ENCODE measurements around the gene SERPINA12. TPM values are rescaled to one million over a fixed set of nuclear protein-coding genes. Genes with fewer than 3 reads are reported as not detected.
A peak's percentile ranks its signal among the peaks of the same experiment; 100 is the strongest.

SERPINA12 gene
- total RNA-seq, 1 experiment from 2014 or later = not detected

- H3K36me3 ChIP-seq (ENCODE audit: insufficient read depth, low read length, poor library complexity, severe bottlenecking) = no peaks in the 10 kb centered on the region
- CTCF ChIA-PET = interaction anchor here (0.6 kb wide), 1 partner anchor 122 kb away, joined by 5 read pairs; no protein-coding TSS in a partner anchor
- no peak for TF ChIP-seq EZH2 (IDR thresholded peaks at IDR 0.05; ENCODE audit: borderline replicate concordance, low read depth, low read length, poor library complexity, severe bottlenecking)
- TF ChIP-seq, protein P1, sequence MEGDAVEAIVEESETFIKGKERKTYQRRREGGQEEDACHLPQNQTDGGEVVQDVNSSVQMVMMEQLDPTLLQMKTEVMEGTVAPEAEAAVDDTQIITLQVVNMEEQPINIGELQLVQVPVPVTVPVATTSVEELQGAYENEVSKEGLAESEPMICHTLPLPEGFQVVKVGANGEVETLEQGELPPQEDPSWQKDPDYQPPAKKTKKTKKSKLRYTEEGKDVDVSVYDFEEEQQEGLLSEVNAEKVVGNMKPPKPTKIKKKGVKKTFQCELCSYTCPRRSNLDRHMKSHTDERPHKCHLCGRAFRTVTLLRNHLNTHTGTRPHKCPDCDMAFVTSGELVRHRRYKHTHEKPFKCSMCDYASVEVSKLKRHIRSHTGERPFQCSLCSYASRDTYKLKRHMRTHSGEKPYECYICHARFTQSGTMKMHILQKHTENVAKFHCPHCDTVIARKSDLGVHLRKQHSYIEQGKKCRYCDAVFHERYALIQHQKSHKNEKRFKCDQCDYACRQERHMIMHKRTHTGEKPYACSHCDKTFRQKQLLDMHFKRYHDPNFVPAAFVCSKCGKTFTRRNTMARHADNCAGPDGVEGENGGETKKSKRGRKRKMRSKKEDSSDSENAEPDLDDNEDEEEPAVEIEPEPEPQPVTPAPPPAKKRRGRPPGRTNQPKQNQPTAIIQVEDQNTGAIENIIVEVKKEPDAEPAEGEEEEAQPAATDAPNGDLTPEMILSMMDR (conservative IDR thresholded peaks at IDR 0.05; ENCODE audit: low read depth, low read length) = no peak
- H3K27me3 ChIP-seq (replicated peaks; ENCODE audit: insufficient read depth, low read depth, low read length, poor library complexity) = peaks cover 5% of the 10 kb centered on the region
- no TSS peak for BruUV-seq (replicated peaks)
- H3K4me3 ChIP-seq (ENCODE audit: low read depth, low read length, poor library complexity, severe bottlenecking) = no peak overlapping the region
- H3K4me1 ChIP-seq (ENCODE audit: insufficient read depth, low read length, poor library complexity, severe bottlenecking) = no peaks in the 10 kb centered on the region
- no peaks in the 10 kb centered on the region for H3K9me3 ChIP-seq (ENCODE audit: low read depth, low read length, poor library complexity, severe bottlenecking)
- DNase-seq (ENCODE audit: low spot score) = no peak
- POLR2A ChIA-PET (ENCODE audit: low non-redundant PET) = no interaction called here
- intact Hi-C loops (cut with micrococcal nuclease; ENCODE audit: unreplicated experiment) = no loop called here
- no peak overlapping the region for H3K27ac ChIP-seq (ENCODE audit: low read depth, low read length, poor library complexity, severe bottlenecking)
Measured at GRCh38 chr14:94555991-94556390, 46.7 kb upstream of the SERPINA12 start.

- TF ChIP-seq EZH2 (IDR thresholded peaks at IDR 0.05; ENCODE audit: borderline replicate concordance, low read depth, low read length, poor library complexity, severe bottlenecking) = no peak
- TF ChIP-seq, protein P1 (conservative IDR thresholded peaks at IDR 0.05; ENCODE audit: low read depth, low read length) = no peak
- Histone ChIP-seq H3K9me3 (ENCODE audit: low read depth, low read length, poor library complexity, severe bottlenecking) (no peaks in the 10 kb centered on the region), H3K4me3 (ENCODE audit: low read depth, low read length, poor library complexity, severe bottlenecking) (no peak overlapping the region), H3K27ac (ENCODE audit: low read depth, low read length, poor library complexity, severe bottlenecking) (no peak overlapping the region), H3K27me3 (replicated peaks; ENCODE audit: insufficient read depth, low read depth, low read length, poor library complexity) (peaks cover 5% of the 10 kb centered on the region), H3K36me3 (ENCODE audit: insufficient read depth, low read length, poor library complexity, severe bottlenecking) (no peaks in the 10 kb centered on the region), H3K4me1 (ENCODE audit: insufficient read depth, low read length, poor library complexity, severe bottlenecking) (no peaks in the 10 kb centered on the region)
- intact Hi-C loops (cut with micrococcal nuclease; ENCODE audit: unreplicated experiment) = no loop called here
- ChIA-PET POLR2A (ENCODE audit: low non-redundant PET) (no interaction called here), CTCF (interaction anchor here (0.6 kb wide), 1 partner anchor 300 kb away, joined by 3 read pairs; no protein-coding TSS in a partner anchor)
- BruUV-seq (replicated peaks) = no TSS peak
- DNase-seq (ENCODE audit: low spot score) = no peak
Measured at GRCh38 chr14:94550041-94550440, 40.8 kb upstream of the SERPINA12 start.

DNA sequence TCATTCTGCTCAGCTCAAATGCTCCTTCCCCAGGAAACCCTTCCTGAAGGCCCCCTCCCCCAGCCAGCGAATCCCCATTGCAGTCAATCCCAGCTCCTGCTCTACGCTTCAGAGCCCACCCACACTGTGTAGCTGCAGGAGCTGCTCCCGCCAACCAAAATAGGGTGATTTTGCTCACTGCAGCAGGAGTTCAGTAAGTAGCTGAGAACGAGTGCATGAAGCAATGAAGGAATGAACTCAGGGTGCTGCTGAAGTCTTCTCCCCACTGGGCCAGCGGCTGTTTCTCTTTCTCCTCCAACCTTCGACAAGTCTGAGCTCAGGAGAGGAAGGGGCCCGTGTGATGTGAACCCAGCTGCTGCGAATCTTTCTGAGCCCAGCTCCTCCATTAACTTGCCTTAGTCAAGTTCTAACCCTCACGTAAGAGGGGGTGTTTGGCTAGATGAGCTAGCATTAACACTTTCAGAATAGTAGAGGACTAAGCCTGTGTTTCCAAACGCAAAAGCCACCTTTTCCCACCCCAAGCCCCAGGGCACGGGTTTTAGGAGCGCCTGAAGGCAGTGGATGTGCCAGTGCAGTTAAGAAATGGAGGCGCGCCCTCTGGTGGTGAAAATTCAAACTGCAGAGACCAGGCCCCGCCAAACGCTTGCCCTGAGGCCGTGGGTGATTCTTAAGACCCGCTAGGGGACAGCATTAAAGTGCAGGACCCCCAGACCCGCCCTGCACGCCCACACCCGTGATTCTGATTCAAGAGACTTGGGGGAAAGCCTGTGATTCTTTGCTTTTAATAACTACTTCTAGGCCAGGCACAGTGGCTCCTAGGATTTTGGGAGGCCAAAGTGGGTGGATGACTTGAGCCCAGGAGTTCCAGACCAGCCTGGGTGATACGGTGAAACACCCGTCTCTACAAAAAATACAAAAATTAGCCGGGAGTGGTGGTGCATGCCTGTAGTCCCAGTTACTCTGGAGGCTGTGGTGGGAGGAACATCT lies 40.0 kb upstream of the SERPINA12 start:
- Histone ChIP-seq H3K27ac (ENCODE audit: low read depth, low read length, poor library complexity, severe bottlenecking) (no peak overlapping the region), H3K27me3 (replicated peaks; ENCODE audit: insufficient read depth, low read depth, low read length, poor library complexity) (peaks cover 5% of the 10 kb centered on the region), H3K9me3 (ENCODE audit: low read depth, low read length, poor library complexity, severe bottlenecking) (no peaks in the 10 kb centered on the region), H3K4me1 (ENCODE audit: insufficient read depth, low read length, poor library complexity, severe bottlenecking) (no peaks in the 10 kb centered on the region), H3K36me3 (ENCODE audit: insufficient read depth, low read length, poor library complexity, severe bottlenecking) (no peaks in the 10 kb centered on the region), H3K4me3 (ENCODE audit: low read depth, low read length, poor library complexity, severe bottlenecking) (no peak overlapping the region)
- POLR2A ChIA-PET (ENCODE audit: low non-redundant PET) = no interaction called here
- peak; percentile 72 for DNase-seq (ENCODE audit: low spot score)
- intact Hi-C loops (cut with micrococcal nuclease; ENCODE audit: unreplicated experiment) = loop anchor here (2.0 to 5.0 kb wide), 2 partner anchors 114 to 417 kb away; no protein-coding TSS in a partner anchor
- no TSS peak for BruUV-seq (replicated peaks)
- TF ChIP-seq, protein P1 (conservative IDR thresholded peaks at IDR 0.05; ENCODE audit: low read depth, low read length) = peak; percentile 92
- no peak for TF ChIP-seq EZH2 (IDR thresholded peaks at IDR 0.05; ENCODE audit: borderline replicate concordance, low read depth, low read length, poor library complexity, severe bottlenecking)
- CTCF ChIA-PET = interaction anchor here (0.7 to 2.0 kb wide), 3 partner anchors 10 to 126 kb away, joined by 4 to 17 read pairs (median 7); no protein-coding TSS in a partner anchor
